Glutamatergic neuron (in vitro differentiated cells): ENCODE results near the gene DLG1. TPM values are rescaled to one million over a fixed set of nuclear protein-coding genes. Genes with fewer than 3 reads are reported as not detected.
"Not testable (repeated sequence)": the region's sequence is repeated elsewhere in the genome, so short reads cannot be mapped to it uniquely, and the experiment has no call there.

Source experiments
- DNase-seq: peaks from one replicate; pipeline ENCODE4 v3.0.0; 2022
- H3K27ac Mint-ChIP-seq: one replicate; pipeline ENCODE4 v1.8.0; 2020; ENCODE audit warnings: mild to moderate bottlenecking, mixed read lengths, inconsistent platforms; ENCODE audit not compliant: unreplicated experiment
- H3K27me3 Mint-ChIP-seq: one replicate; pipeline ENCODE4 v1.8.0; 2020; ENCODE audit warnings: mild to moderate bottlenecking, moderate library complexity, mixed read lengths, inconsistent platforms; ENCODE audit not compliant: unreplicated experiment
- H3K36me3 Mint-ChIP-seq: one replicate; pipeline ENCODE4 v1.8.0; 2020; ENCODE audit warnings: mild to moderate bottlenecking, mixed read lengths, inconsistent platforms; ENCODE audit not compliant: unreplicated experiment
- H3K4me1 Mint-ChIP-seq: one replicate; pipeline ENCODE4 v1.8.0; 2020; ENCODE audit warnings: mild to moderate bottlenecking, low read depth, mixed read lengths, inconsistent platforms; ENCODE audit not compliant: unreplicated experiment
- H3K4me3 Mint-ChIP-seq: one replicate; pipeline ENCODE4 v1.8.0; 2020; ENCODE audit warnings: mild to moderate bottlenecking, mixed read lengths, inconsistent platforms; ENCODE audit not compliant: unreplicated experiment
- H3K9me3 Mint-ChIP-seq: one replicate; pipeline ENCODE4 v1.8.0; 2020; ENCODE audit warnings: mild to moderate bottlenecking, moderate library complexity, mixed read lengths, inconsistent platforms; ENCODE audit not compliant: unreplicated experiment
- CTCF ChIP-seq: fragments of 200-600 bp; sonication (generic); IDR thresholded peaks from one replicate; pipeline ENCODE4 v1.5.0; 2021; ENCODE audit not compliant: partially characterized antibody, unreplicated experiment
- total RNA-seq: library from RNA; stranded (reverse); fragmentation: NEBNext Ultra II Directional; extraction: Animal tissue kit (Norgen Biotek cat#: 25700); gene quantifications from one replicate; pipeline ENCODE4 v1.2.1, GENCODE V29; 2021; ENCODE audit not compliant: unreplicated experiment

DLG1 gene
- total RNA-seq, 1 donor from 2014 or later: 66.0 TPM

GRCh38 chr3:197205265-197205664, 93.1 kb downstream of the DLG1 start:
- Mint-ChIP-seq H3K4me3 (no peak overlapping the region), H3K27ac (no peak overlapping the region), H3K4me1 (peaks cover 2% of the 10 kb centered on the region), H3K27me3 (no peaks in the 10 kb centered on the region), H3K36me3 (no peaks in the 10 kb centered on the region), H3K9me3 (peaks cover 2% of the 10 kb centered on the region)
- no peak for DNase-seq
- TF ChIP-seq CTCF: no peak

- no peak overlapping the region for H3K4me3 Mint-ChIP-seq
- H3K9me3 Mint-ChIP-seq: peaks cover 2% of the 10 kb centered on the region
- no peak overlapping the region for H3K27ac Mint-ChIP-seq
- no peak for TF ChIP-seq CTCF
- peaks cover 2% of the 10 kb centered on the region for H3K4me1 Mint-ChIP-seq
- H3K36me3 Mint-ChIP-seq: no peaks in the 10 kb centered on the region
- H3K27me3 Mint-ChIP-seq: no peaks in the 10 kb centered on the region
- no peak for DNase-seq
Measured at GRCh38 chr3:197204736-197205135, 93.7 kb downstream of the DLG1 start.

GRCh38 chr3:197203714-197204146, 94.7 kb downstream of the DLG1 start:
- Mint-ChIP-seq H3K9me3 (peaks cover 2% of the 10 kb centered on the region), H3K4me1 (peaks cover 2% of the 10 kb centered on the region), H3K4me3 (no peak overlapping the region), H3K27me3 (no peaks in the 10 kb centered on the region), H3K27ac (no peak overlapping the region), H3K36me3 (no peaks in the 10 kb centered on the region)
- TF ChIP-seq CTCF: no peak
- DNase-seq: no peak

- Mint-ChIP-seq H3K27me3 (no peaks in the 10 kb centered on the region), H3K36me3 (no peaks in the 10 kb centered on the region), H3K4me3 (no peak overlapping the region), H3K9me3 (peaks cover 2% of the 10 kb centered on the region), H3K27ac (no peak overlapping the region), H3K4me1 (peaks cover 2% of the 10 kb centered on the region)
- DNase-seq: no peak
- no peak for TF ChIP-seq CTCF
Measured at GRCh38 chr3:197202694-197203093, 95.7 kb downstream of the DLG1 start.

- Mint-ChIP-seq H3K36me3 (no peaks in the 10 kb centered on the region), H3K4me1 (peaks cover 2% of the 10 kb centered on the region), H3K9me3 (peaks cover 2% of the 10 kb centered on the region), H3K4me3 (no peak overlapping the region), H3K27ac (no peak overlapping the region), H3K27me3 (no peaks in the 10 kb centered on the region)
- DNase-seq: no peak
- no peak for TF ChIP-seq CTCF
Measured at GRCh38 chr3:197201791-197202452, 96.5 kb downstream of the DLG1 start.

- H3K36me3 Mint-ChIP-seq, H3K4me1 Mint-ChIP-seq, H3K9me3 Mint-ChIP-seq, DNase-seq, H3K27ac Mint-ChIP-seq, H3K4me3 Mint-ChIP-seq, H3K27me3 Mint-ChIP-seq: not testable (repeated sequence)
Measured at GRCh38 chr3:197200856-197201255, 97.6 kb downstream of the DLG1 start.
